HG02759 (cell line): Measurements from ENCODE around the gene PRCP.

Source experiments
- ATAC-seq: cut with Tn5 transposase; IDR thresholded peaks from one replicate; pipeline ENCODE4 v1.9.1; 2021; ENCODE audit warnings: mild to moderate bottlenecking, moderate library complexity; ENCODE audit not compliant: unreplicated experiment

The PRCP gene

GRCh38 chr11:82907371-82907770, 7.1 kb upstream of the PRCP start:
- no peak for ATAC-seq

DNA sequence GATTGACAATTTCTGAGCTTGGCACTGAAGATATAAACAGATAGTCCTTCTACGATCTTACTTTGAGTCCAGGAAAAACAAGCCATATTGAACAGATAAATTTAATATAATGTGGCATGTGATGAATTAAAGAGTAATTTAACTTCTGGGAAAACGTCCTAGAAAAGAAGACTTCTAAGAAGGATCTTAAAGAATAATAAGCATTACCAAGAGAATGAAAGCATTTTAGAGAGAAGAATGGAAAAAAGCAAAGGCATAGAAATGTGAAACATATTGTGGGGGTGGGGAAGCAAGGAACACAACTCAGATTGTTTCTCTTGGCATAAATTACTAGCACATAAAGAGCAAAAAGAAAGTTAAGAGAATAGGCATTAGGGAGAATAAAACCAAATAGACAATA, 6.7 kb upstream of the PRCP start:
- no peak for ATAC-seq

- ATAC-seq, result no peak
Measured at GRCh38 chr11:82906236-82906635, 6.0 kb upstream of the PRCP start.

GRCh38 chr11:82903843-82904586, 3.8 kb upstream of the PRCP start:
- no peak for ATAC-seq

DNA sequence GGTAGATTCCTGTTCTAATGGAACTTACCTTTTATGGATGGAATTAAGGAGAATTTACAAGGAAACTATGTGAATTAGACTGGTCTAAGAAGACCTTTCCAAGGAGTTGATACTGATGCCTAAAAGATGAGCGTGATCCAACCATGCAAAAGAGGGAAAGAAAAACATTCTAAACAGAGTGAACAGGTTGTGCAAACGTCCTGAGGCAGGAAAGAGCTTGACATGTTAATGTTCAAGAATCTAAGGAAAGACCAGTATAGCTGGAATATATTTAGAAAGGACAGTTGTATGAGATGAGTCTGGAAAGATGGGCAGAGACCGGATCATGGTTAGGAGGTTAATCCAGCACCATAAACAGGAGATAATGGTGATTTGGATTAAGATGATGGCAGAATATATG, 2.6 kb upstream of the PRCP start:
- ATAC-seq, result no peak

- no peak for ATAC-seq
Measured at GRCh38 chr11:82901922-82902485, 1.8 kb upstream of the PRCP start.

- ATAC-seq, result peak; percentile 67
Measured at GRCh38 chr11:82901165-82901921, 1.1 kb upstream of the PRCP start, which contains the start of gene DDIAS. Gene DDIAS, plus strand, starts transcription at chr11:82901736. Its CDS starts 13,003 bp downstream, at chr11:82914739.

DNA sequence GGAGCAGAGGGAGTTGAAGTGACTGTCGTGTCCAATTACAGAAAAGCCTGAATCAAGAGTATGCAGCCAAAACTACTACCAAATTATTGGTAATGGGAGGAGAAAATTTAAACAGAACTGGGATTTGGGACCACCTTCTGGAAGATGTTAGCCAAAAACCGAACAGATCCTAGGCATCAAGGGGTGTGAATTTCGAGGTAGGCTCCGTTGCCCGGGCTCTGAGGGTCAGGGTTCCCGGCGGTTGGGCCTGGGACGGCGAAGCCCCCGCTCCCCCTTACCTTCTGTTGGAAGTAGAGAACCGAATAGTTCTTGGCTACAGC, 313 bp downstream of the PRCP start:
- no peak for ATAC-seq

GRCh38 chr11:82899186-82899820, 927 bp downstream of the PRCP start:
- no peak for ATAC-seq

DNA sequence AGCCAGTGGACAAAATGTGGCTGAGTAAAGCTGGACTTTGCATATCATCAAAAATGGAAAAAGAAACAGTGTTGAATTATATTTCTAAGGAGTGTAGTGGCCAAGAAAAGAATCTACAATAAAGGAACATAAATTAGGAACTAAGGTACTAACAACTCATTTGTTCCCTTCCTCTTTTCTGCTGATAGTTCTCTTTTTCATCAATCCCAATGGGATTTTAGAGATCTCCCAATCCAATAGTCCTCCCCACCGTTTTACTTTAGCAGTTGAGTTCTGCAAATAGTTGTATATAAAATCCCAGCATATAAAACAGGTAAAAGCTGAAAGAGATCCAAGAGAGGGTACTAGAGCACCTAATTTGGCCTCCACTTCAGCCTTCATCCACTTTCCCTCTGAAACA, 2.0 kb downstream of the PRCP start:
- ATAC-seq, result no peak

DNA sequence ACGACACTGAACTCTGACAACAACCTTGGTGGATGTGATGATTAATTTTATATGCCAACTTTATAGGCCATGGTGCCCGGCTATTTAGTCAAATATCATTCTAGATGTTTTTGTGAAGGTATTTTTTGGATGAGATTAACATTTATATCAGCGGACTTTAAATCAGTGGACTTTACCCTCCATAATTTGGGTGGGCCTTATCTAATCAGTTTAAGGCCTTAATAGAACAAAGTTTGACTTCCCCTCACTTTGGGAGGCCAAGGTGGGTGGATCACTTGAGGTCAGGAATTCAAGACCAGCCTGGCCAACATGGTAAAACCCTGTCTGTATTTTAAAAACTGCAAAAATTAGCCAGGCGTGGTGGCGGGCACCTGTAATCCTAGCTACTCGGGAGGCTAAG, 4.0 kb downstream of the PRCP start:
- no peak for ATAC-seq

GRCh38 chr11:82895437-82896091, 4.7 kb downstream of the PRCP start:
- ATAC-seq, result no peak

- no peak for ATAC-seq
Measured at GRCh38 chr11:82892611-82893169, 7.5 kb downstream of the PRCP start.

DNA sequence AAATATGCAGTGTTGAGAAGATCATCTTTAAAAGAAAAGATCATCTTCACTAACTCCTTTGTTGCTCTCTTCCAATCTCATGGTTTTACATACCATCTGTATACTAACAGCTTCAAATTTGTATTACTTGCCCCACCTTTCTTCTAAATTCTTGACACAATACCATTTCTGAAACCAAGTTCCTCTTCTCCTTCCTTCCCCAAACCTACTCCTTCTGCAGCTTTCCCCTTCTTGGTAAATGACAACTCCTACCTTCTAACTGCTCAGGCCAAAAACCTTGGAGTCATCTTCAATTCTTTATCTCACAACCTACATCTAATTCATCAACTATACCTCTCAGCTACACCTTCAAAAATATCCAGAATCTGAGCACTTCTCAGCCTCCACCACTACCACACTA, 9.3 kb downstream of the PRCP start:
- no peak for ATAC-seq

GRCh38 chr11:82890002-82890341, 10.3 kb downstream of the PRCP start:
- no peak for ATAC-seq

DNA sequence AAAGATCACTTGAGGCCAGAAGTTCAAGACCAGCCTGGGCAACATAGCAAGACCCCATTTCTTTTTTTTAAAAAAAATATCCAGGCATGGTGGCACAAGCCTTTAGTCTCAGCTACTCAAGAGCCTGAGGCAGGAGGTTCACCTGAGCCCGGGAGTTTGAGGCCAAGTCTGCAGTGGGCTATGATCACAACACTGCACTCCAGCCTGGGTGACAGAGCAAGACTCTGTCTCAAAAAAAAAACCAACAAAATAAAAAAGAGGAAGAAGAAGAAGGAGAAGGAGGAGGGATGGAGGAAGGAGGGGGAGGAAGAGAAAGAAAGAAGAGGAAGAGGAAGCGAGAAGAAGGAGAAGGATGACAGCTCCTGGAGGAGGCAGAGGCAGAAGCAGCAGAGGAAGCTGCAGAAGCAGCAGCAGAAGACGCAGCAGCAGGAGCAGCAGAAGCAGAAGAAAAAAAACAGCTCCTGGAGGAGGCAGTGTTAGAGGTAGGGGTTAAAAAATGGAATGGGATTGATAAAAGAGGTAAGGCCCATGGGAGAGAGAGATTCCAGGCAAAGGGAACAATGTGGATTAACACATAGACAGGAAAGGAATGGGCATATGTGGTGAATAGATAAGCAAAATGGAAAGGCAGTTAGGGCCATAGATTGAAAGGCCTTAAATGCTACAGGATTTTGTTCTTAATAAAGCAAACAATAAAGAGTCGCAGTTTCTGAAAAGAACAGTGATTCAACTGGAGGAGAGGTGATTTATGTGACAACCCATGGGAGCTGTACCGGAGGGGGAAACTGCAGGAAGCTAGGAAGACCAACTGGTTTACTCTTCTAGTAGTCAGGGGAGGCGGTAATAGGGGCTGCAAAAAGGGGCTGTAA, 10.9 kb downstream of the PRCP start:
- ATAC-seq, result peak; percentile 52

DNA sequence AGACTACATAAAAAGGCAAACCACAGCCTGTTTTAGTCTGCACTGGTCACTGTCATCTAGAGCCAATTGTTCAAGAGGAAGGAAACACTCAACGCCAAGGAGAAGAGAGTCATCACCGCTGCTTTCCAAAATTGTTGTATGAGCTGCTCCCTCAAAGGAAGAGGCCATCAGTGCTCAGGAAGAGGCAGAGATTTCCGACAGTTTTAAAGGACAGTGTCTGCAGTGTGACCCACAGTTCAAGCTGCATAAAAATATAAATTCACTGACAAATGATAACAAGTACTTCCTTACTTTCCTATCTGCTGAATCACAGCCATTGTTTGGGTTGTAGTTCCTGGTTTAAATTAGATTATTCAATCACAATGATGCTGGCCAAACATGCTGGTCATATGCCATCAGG, 16.4 kb downstream of the PRCP start:
- ATAC-seq, result no peak

- ATAC-seq, result no peak
Measured at GRCh38 chr11:82874646-82875523, 25.3 kb downstream of the PRCP start.

GRCh38 chr11:82873919-82874333, 26.3 kb downstream of the PRCP start:
- no peak for ATAC-seq
